Gastrocnemius medialis (tissue), 4 donors: ENCODE data around the gene PRELID1. TPM values are rescaled to one million over a fixed set of nuclear protein-coding genes. Genes with fewer than 3 reads are reported as not detected.
A peak's percentile ranks its signal among the peaks of the same experiment; 100 is the strongest.

ENCODE experiments used
- ATAC-seq, 2 donors: fragments of 150-250 bp; one replicate each; pipeline ENCODE4 v1.9.1; 2016
- DNase-seq, 2 donors: peaks; one replicate each; pipeline ENCODE4 v3.0.0-alpha.2; 2019
- H3K27ac ChIP-seq, 4 donors: fragments of 200-600 bp; sonication (generic); 1 replicate in 1 of 4; 2 replicates in 3 of 4; pipeline ENCODE4 v1.5.1; 2016 to 2018; ENCODE audit warnings: mild to moderate bottlenecking in 2 of 4, moderate library complexity in 1 of 4
- H3K27me3 ChIP-seq, 3 donors: fragments of 200-600 bp; sonication (generic) in 2 of 3; 1 replicate in 1 of 3; 2 replicates in 2 of 3; pipeline versions ENCODE4 v1.5.1 to v1.6.0; 2016 to 2019; ENCODE audit warnings: mild to moderate bottlenecking in 1 of 3, moderate library complexity in 1 of 3
- H3K36me3 ChIP-seq, 2 donors: fragments of 200-600 bp; sonication (generic) in 1 of 2; one replicate each; pipeline ENCODE4 v1.5.1; 2017 to 2018
- H3K4me1 ChIP-seq, 2 donors: fragments of 200-600 bp; sonication (generic) in 1 of 2; one replicate each; pipeline ENCODE4 v1.5.1; 2016 to 2017; ENCODE audit warnings: mild to moderate bottlenecking in 2 of 2
- H3K4me3 ChIP-seq, 4 donors: fragments of 200-600 bp; sonication (generic) in 3 of 4; 1 replicate in 1 of 4; 2 replicates in 3 of 4; pipeline ENCODE4 v1.5.1; 2016 to 2019; ENCODE audit warnings: mild to moderate bottlenecking in 2 of 4
- H3K9me3 ChIP-seq, 3 donors: fragments of 200-600 bp; sonication (generic) in 2 of 3; 1 replicate in 1 of 3; 2 replicates in 2 of 3; pipeline ENCODE4 v1.5.1; 2016 to 2019
- POLR2A ChIP-seq, 2 donors: fragments of 450-650 bp; IDR thresholded peaks; one replicate each; pipeline ENCODE4 v1.6.1; 2017; ENCODE audit warnings: antibody characterized with exemption in 2 of 2, mild to moderate bottlenecking in 2 of 2, moderate library complexity in 2 of 2
- in situ Hi-C, 4 donors: fragments of 200-750 bp; cut with MboI; loops; one replicate each; pipeline versions ENCODE4 v1.15.0 to v1.8.0; 2017; ENCODE audit warnings: low sequenced_read_pairs in 4 of 4
- intact Hi-C: fragments of 100-400 bp; cut with DNase I; formaldehyde crosslinking; loops from one replicate; pipeline ENCODE4 v1.15.1; 2023; ENCODE audit warnings: low total_unique reads
- total RNA-seq, 4 donors: library from RNA; depleted of rRNA; stranded (reverse); fragments of >200 nt; gene quantifications; one replicate each; pipeline versions ENCODE4 v1.1.0 to v1.2.3, GENCODE V29; 2016
- TF ChIP-seq, protein P1 (sequence below), 5 experiments: fragments of 450-650 bp in 3 of 5; fragments of 200-600 bp in 2 of 5; sonication (generic) in 2 of 5; IDR thresholded peaks in 4 of 5; conservative IDR thresholded peaks in 1 of 5; 1 replicate in 4 of 5; 2 replicates in 1 of 5; pipeline ENCODE4 v1.5.1; 2016 to 2019; ENCODE audit warnings: antibody characterized with exemption in 5 of 5, mild to moderate bottlenecking in 3 of 5, moderate library complexity in 3 of 5

PRELID1 gene
- total RNA-seq, 4 donors from 2014 or later, result 13.4 to 45.8 (median 28.2) TPM

GRCh38 chr5:177351392-177352329 is 48.1 kb downstream of the PRELID1 start, which contains the start of gene LMAN2:
TSS of gene LMAN2 (minus strand) at chr5:177351668. CDS start at chr5:177351647, 21 bp downstream.
- peaks cover 27 to 33% of the 10 kb centered on the region in 2 donors for H3K4me1 ChIP-seq
- peaks cover 0 to 8% of the 10 kb centered on the region in 2 donors for H3K36me3 ChIP-seq
- H3K9me3 ChIP-seq, result no peaks in the 10 kb centered on the region

DNA sequence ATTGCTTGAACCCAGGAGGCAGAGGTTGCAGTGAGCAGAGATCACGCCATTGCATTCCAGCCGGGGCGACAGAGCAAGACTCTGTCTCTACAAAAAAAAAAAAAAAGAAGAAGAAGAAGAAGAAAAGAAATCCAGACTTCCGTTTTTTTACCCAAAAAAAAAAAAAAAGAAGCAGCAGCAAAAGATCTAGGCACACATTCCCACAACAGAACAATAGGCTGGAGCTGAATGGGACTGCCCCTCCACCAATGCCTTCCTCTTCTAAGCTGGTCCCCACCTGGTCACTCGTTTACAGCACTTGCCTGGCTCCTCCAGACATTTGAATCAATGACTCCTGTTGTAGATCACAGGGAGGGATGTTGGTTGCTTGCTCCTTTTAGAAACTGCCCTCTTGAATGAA is 49.5 kb downstream of the PRELID1 start:
- no peak overlapping the region for H3K4me3 ChIP-seq
- in situ Hi-C loops (no loop called here), intact Hi-C loops (no loop called here)
- no peak for DNase-seq
- ATAC-seq, result no peak
- peaks cover 0 to 8% of the 10 kb centered on the region in 2 donors for H3K36me3 ChIP-seq
- no peaks in the 10 kb centered on the region for H3K9me3 ChIP-seq
- TF ChIP-seq, protein P1, sequence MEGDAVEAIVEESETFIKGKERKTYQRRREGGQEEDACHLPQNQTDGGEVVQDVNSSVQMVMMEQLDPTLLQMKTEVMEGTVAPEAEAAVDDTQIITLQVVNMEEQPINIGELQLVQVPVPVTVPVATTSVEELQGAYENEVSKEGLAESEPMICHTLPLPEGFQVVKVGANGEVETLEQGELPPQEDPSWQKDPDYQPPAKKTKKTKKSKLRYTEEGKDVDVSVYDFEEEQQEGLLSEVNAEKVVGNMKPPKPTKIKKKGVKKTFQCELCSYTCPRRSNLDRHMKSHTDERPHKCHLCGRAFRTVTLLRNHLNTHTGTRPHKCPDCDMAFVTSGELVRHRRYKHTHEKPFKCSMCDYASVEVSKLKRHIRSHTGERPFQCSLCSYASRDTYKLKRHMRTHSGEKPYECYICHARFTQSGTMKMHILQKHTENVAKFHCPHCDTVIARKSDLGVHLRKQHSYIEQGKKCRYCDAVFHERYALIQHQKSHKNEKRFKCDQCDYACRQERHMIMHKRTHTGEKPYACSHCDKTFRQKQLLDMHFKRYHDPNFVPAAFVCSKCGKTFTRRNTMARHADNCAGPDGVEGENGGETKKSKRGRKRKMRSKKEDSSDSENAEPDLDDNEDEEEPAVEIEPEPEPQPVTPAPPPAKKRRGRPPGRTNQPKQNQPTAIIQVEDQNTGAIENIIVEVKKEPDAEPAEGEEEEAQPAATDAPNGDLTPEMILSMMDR (IDR thresholded peaks at IDR 0.05 in 4 of 5, conservative IDR thresholded peaks at IDR 0.05 in 1 of 5), result no peak
- TF ChIP-seq POLR2A (IDR thresholded peaks at IDR 0.05), result no peak
- H3K4me1 ChIP-seq, result peaks cover 25 to 27% of the 10 kb centered on the region in 2 donors
- no peak overlapping the region for H3K27ac ChIP-seq
- no peaks in the 10 kb centered on the region for H3K27me3 ChIP-seq

More at GRCh38 chr5:177351392-177352329, 48.1 kb downstream of the PRELID1 start, which contains the start of gene LMAN2:
- Histone ChIP-seq H3K4me3 (peak within 1 kb of the TSS; percentile 74 to 90 (median 77)), H3K27me3 (no peaks in the 10 kb centered on the region), H3K27ac (peak within 1 kb of the TSS; percentile 80 to 96 (median 90))
- peak; percentile 99 for ATAC-seq
- DNase-seq, result peak; percentile 93
- in situ Hi-C loops, result no loop called here
- TF ChIP-seq, protein P1 (IDR thresholded peaks at IDR 0.05 in 4 of 5, conservative IDR thresholded peaks at IDR 0.05 in 1 of 5), result no peak
- TF ChIP-seq POLR2A (IDR thresholded peaks at IDR 0.05), result peak; percentile 38 to 79
- intact Hi-C loops, result loop anchor here (2.0 kb wide), 1 partner anchor 49 kb away; the partner anchor contains the start of genes PRELID1 and RAB24

- Histone ChIP-seq H3K4me3 (no peak overlapping the region), H3K36me3 (peaks cover 0 to 8% of the 10 kb centered on the region in 2 donors), H3K27me3 (no peaks in the 10 kb centered on the region), H3K4me1 (peaks cover 29 to 32% of the 10 kb centered on the region in 2 donors), H3K27ac (no peak overlapping the region), H3K9me3 (no peaks in the 10 kb centered on the region)
- TF ChIP-seq, protein P1 (IDR thresholded peaks at IDR 0.05 in 4 of 5, conservative IDR thresholded peaks at IDR 0.05 in 1 of 5), result no peak
- TF ChIP-seq POLR2A (IDR thresholded peaks at IDR 0.05), result no peak
- ATAC-seq, result no peak
- in situ Hi-C loops, result no loop called here
- no peak for DNase-seq
- intact Hi-C loops, result no loop called here
These were observed 50.7 kb downstream of the PRELID1 start for GRCh38 chr5:177354256-177354655.

DNA sequence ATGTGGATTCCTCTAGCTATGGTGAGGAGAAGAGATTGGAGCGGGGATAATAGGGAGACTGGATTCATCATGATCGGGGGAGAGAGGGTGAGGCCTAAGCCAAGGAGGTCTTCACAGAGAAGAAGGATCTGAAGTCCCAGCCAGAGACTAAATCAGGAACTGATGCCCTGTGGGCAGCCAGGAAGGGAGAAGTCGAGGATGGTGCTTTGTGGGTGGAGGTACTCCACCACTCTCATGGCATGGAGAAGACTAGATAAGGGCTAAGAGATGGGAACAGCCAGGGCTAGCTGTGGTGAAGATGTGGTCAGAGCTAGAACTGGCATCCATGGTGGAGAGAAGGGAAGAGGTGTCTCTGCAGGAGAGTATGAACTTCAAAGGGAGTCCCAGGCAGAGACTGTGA is 51.1 kb downstream of the PRELID1 start:
- in situ Hi-C loops (no loop called here), intact Hi-C loops (no loop called here)
- no peaks in the 10 kb centered on the region for H3K27me3 ChIP-seq
- DNase-seq (no peak), ATAC-seq (no peak)
- H3K36me3 ChIP-seq, result peaks cover 0 to 5% of the 10 kb centered on the region in 2 donors
- peaks cover 24 to 28% of the 10 kb centered on the region in 2 donors for H3K4me1 ChIP-seq
- no peak overlapping the region for H3K4me3 ChIP-seq
- H3K27ac ChIP-seq, result no peak overlapping the region
- H3K9me3 ChIP-seq, result no peaks in the 10 kb centered on the region
- TF ChIP-seq, protein P1 (IDR thresholded peaks at IDR 0.05 in 4 of 5, conservative IDR thresholded peaks at IDR 0.05 in 1 of 5), result no peak
- TF ChIP-seq POLR2A (IDR thresholded peaks at IDR 0.05), result no peak
